Cardiac fibroblast (primary cell): ENCODE measurements around the gene RTF1.
"Not testable (repeated sequence)": the region's sequence is repeated elsewhere in the genome, so short reads cannot be mapped to it uniquely, and the experiment has no call there.

Experiments used
- DNase-seq, 2 donors: peaks; one replicate each; pipeline versions ENCODE4 v3.0.0 to v3.0.0-alpha.2; 2010; ENCODE audit warnings: low read depth in 2 of 2
- H3K4me3 ChIP-seq, 2 donors: replicated peaks in 1 of 2; 1 replicate in 1 of 2; 2 replicates in 1 of 2; pipeline ENCODE4 v1.5.1; 2011; ENCODE audit warnings: low read depth in 2 of 2, low read length in 2 of 2, mild to moderate bottlenecking in 2 of 2, moderate library complexity in 1 of 2
- TF ChIP-seq, protein P1 (sequence below): IDR thresholded peaks from one replicate; pipeline ENCODE4 v1.5.1; 2011; ENCODE audit warnings: low read depth, mild to moderate bottlenecking, low read length, inconsistent platforms

The RTF1 gene

GRCh38 chr15:41437448-41437847 lies 20.6 kb downstream of the RTF1 start:
- H3K4me3 ChIP-seq, result no peak overlapping the region
- no peak for DNase-seq
- TF ChIP-seq, protein P1, sequence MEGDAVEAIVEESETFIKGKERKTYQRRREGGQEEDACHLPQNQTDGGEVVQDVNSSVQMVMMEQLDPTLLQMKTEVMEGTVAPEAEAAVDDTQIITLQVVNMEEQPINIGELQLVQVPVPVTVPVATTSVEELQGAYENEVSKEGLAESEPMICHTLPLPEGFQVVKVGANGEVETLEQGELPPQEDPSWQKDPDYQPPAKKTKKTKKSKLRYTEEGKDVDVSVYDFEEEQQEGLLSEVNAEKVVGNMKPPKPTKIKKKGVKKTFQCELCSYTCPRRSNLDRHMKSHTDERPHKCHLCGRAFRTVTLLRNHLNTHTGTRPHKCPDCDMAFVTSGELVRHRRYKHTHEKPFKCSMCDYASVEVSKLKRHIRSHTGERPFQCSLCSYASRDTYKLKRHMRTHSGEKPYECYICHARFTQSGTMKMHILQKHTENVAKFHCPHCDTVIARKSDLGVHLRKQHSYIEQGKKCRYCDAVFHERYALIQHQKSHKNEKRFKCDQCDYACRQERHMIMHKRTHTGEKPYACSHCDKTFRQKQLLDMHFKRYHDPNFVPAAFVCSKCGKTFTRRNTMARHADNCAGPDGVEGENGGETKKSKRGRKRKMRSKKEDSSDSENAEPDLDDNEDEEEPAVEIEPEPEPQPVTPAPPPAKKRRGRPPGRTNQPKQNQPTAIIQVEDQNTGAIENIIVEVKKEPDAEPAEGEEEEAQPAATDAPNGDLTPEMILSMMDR, result no peak

DNA sequence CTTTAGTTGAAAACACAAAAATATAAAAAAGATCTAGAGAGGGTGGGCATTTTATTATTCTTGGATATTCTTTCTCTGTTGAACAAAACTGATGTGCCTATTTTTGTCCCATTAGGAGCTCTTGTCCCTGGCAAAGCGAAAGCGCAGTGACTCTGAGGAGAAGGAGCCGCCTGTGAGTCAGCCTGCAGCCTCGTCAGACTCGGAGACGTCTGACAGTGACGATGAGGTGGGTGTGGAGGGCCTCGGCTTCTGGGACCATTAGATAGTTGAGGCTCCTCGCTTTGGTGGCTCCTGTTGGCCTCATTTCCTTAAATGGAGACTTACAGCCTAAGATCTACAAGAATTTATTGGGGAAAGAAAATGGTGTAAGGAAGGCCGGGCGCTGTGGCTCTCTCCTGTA lies 21.3 kb downstream of the RTF1 start:
- TF ChIP-seq, protein P1, result no peak
- no peak overlapping the region for H3K4me3 ChIP-seq
- DNase-seq, result peak in 1 of 2 donors; percentile 33

DNA sequence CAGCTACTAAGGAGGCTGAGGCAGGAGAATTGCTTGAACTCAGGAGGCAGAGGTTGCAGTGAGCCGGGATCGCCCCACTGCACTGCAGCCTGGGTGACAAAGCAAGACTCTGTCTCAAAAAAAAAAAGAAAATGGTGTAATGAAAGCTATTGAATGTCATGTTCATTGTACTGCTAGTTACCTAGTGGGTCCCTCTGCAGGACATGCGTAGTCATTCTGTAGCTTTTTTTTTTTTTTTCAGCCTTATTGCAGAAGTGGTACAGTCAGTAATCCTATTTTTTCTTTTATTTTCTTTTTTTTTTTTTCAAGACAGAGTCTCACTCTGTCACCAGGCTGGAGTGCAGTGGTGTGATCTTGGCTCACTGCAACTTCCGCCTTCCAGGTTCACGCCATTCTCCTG lies 21.9 kb downstream of the RTF1 start:
- not testable (repeated sequence) for DNase-seq, H3K4me3 ChIP-seq

- TF ChIP-seq, protein P1, result no peak
Measured at GRCh38 chr15:41443275-41443674, 26.4 kb downstream of the RTF1 start.

GRCh38 chr15:41445399-41445798 lies 28.5 kb downstream of the RTF1 start:
- TF ChIP-seq, protein P1, result no peak
- no peak for DNase-seq
- no peak overlapping the region for H3K4me3 ChIP-seq

More at GRCh38 chr15:41443275-41443674, 26.4 kb downstream of the RTF1 start:
- DNase-seq, result no peak
- no peak overlapping the region for H3K4me3 ChIP-seq

GRCh38 chr15:41462084-41462795 lies 45.3 kb downstream of the RTF1 start:
- TF ChIP-seq, protein P1, result no peak
- DNase-seq, result no peak
- H3K4me3 ChIP-seq, result no peak overlapping the region

- no peak for DNase-seq
- TF ChIP-seq, protein P1, result no peak
- no peak overlapping the region for H3K4me3 ChIP-seq
Measured at GRCh38 chr15:41464889-41465580, 48.1 kb downstream of the RTF1 start.
